PC-9 (cell line): Measurements from ENCODE around the gene SCD5.

Experiments
- EZH2 ChIP-seq: fragments of 200-600 bp; sonication (generic); IDR thresholded peaks from 2 replicates; pipeline ENCODE4 v1.8.0; 2017; ENCODE audit warnings: antibody characterized with exemption, low read depth
- TF ChIP-seq, protein P1 (sequence below): fragments of 200-600 bp; sonication (generic); conservative IDR thresholded peaks from 2 replicates; pipeline ENCODE4 v1.6.1; 2017; ENCODE audit warnings: mixed run types, antibody characterized with exemption, mild to moderate bottlenecking, moderate library complexity

DNA sequence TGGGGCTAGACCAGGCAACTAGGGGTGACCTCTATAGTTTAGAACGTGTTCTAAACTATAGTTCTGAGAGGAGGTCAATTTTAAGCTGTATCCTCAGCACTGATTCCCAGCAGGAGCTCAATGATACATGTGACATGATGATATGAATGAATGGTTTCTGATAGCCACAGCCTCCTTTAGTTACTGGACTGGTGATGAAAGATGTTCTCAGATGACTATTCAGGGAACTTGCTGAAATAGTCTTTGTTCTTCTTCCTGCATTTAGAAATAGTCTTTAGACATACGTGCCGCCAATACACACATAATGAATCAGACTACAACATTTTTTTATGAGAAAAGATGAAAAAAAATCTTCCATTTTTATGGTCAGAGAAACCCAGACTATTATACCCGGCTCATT is 120.5 kb downstream of the SCD5 start:
- TF ChIP-seq, protein P1, sequence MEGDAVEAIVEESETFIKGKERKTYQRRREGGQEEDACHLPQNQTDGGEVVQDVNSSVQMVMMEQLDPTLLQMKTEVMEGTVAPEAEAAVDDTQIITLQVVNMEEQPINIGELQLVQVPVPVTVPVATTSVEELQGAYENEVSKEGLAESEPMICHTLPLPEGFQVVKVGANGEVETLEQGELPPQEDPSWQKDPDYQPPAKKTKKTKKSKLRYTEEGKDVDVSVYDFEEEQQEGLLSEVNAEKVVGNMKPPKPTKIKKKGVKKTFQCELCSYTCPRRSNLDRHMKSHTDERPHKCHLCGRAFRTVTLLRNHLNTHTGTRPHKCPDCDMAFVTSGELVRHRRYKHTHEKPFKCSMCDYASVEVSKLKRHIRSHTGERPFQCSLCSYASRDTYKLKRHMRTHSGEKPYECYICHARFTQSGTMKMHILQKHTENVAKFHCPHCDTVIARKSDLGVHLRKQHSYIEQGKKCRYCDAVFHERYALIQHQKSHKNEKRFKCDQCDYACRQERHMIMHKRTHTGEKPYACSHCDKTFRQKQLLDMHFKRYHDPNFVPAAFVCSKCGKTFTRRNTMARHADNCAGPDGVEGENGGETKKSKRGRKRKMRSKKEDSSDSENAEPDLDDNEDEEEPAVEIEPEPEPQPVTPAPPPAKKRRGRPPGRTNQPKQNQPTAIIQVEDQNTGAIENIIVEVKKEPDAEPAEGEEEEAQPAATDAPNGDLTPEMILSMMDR: no peak
- no peak for TF ChIP-seq EZH2
